ENCODE measurements around the gene EPHB4. TPM values are rescaled to one million over a fixed set of nuclear protein-coding genes. Genes with fewer than 3 reads are reported as not detected.

EPHB4 gene
- total and polyA plus RNA-seq, 2 experiments from 2014 or later = 29.5 to 53.6 TPM

DNA sequence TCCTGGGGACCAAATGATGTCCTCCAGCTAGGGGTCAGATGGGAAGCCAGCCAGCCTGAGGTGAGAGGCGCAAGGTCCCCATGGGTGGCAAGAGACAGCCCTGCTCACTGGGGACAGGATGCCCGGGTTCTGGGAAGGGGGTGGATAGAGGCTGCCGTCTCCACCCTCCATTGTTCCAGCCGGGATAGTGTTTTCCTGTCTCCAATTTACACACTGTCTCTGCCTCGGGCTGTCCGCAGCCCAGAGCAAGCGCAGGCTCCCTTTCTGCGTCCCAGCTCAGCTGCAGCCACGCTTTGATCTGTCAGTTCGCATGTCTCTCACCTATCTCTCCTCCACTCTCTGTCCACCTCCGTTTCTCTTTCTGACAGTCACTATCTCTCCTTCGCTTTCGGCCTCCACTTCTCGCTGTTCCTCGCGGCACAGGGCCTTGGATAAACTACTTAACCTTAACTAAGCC is 2.1 kb downstream of the EPHB4 start:
- Histone ChIP-seq H3K36me3 (peaks cover 17% of the 10 kb centered on the region), H3K4me1 (ENCODE audit: low read depth) (peaks cover 5% of the 10 kb centered on the region), H3K9me3 (ENCODE audit: low read depth) (no peaks in the 10 kb centered on the region), H3K27me3 (no peaks in the 10 kb centered on the region), H3K27ac (no peak overlapping the region), H3K4me3 (peak overlapping the region; percentile 95)
- TF ChIP-seq, protein P1, sequence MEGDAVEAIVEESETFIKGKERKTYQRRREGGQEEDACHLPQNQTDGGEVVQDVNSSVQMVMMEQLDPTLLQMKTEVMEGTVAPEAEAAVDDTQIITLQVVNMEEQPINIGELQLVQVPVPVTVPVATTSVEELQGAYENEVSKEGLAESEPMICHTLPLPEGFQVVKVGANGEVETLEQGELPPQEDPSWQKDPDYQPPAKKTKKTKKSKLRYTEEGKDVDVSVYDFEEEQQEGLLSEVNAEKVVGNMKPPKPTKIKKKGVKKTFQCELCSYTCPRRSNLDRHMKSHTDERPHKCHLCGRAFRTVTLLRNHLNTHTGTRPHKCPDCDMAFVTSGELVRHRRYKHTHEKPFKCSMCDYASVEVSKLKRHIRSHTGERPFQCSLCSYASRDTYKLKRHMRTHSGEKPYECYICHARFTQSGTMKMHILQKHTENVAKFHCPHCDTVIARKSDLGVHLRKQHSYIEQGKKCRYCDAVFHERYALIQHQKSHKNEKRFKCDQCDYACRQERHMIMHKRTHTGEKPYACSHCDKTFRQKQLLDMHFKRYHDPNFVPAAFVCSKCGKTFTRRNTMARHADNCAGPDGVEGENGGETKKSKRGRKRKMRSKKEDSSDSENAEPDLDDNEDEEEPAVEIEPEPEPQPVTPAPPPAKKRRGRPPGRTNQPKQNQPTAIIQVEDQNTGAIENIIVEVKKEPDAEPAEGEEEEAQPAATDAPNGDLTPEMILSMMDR (IDR thresholded peaks at IDR 0.05; ENCODE audit: low read depth, low read length) = no peak
- peak in 1 of 2 donors; percentile 26 for DNase-seq (ENCODE audit: low read depth in 1 of 2, low spot score in 1 of 2)

DNA sequence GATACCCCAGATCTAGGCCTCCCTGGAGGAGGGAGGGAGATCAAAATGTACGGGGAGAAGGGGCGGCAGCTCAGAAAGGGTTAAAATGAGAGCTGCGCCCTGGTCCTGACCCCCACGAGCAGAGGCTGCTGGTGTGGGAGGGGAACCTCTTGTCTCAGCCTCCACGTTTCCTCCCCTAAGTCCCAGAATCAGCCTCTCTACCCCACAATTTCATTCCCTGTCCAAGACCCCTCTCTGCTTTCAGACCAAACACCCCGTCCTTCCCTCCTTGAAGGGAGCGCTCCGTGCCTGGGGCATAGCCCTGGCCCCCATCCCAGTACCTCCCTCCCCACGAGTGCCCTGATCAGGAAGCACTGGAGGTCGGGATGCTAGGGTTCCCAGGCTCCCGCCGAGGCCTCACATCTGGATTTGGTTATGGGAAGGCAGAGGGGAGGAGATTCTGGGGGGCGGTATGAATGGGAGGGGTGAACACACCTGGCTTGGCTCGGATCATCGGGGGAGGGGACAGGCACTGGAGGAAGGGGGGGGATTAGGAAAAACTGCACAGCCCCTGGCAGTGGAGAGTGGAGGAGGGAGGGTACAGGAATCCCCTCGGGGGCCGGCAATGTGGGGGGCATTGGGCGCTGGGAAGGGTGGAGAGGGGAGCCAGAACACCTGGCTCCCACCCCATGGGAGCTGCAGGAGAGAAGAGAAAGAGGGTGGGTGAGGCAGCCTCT is 2.7 kb downstream of the EPHB4 start:
- Histone ChIP-seq H3K4me3 (no peak overlapping the region), H3K9me3 (ENCODE audit: low read depth) (no peaks in the 10 kb centered on the region), H3K27me3 (no peaks in the 10 kb centered on the region), H3K36me3 (peaks cover 22% of the 10 kb centered on the region), H3K4me1 (ENCODE audit: low read depth) (peaks cover 5% of the 10 kb centered on the region), H3K27ac (no peak overlapping the region)
- TF ChIP-seq, protein P1 (IDR thresholded peaks at IDR 0.05; ENCODE audit: low read depth, low read length) = no peak
- DNase-seq (ENCODE audit: low read depth in 1 of 2, low spot score in 1 of 2) = no peak

DNA sequence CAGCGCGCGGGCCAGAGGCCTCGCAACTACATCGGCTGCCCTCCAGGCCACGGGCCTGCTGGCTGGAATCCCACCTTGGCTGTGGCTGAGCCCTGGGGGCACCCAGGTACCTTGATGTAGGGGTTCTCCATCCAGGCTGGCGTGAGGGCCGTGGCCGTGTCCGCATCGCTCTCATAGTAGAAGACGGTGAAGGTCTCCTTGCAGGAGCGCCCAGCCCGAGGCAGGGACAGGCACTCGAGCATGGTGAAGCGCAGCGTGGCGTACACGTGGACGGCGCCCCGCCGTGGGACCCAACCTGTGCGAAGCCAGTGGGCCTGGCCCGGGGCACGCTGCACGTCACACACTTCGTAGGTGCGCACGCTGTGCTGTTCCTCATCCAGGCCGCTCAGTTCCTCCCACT is 3.8 kb downstream of the EPHB4 start:
- Histone ChIP-seq H3K9me3 (ENCODE audit: low read depth) (no peaks in the 10 kb centered on the region), H3K27ac (no peak overlapping the region), H3K4me3 (no peak overlapping the region), H3K27me3 (no peaks in the 10 kb centered on the region), H3K4me1 (ENCODE audit: low read depth) (peaks cover 5% of the 10 kb centered on the region), H3K36me3 (peaks cover 27% of the 10 kb centered on the region)
- no peak for DNase-seq (ENCODE audit: low read depth in 1 of 2, low spot score in 1 of 2)
- TF ChIP-seq, protein P1 (IDR thresholded peaks at IDR 0.05; ENCODE audit: low read depth, low read length) = no peak

DNA sequence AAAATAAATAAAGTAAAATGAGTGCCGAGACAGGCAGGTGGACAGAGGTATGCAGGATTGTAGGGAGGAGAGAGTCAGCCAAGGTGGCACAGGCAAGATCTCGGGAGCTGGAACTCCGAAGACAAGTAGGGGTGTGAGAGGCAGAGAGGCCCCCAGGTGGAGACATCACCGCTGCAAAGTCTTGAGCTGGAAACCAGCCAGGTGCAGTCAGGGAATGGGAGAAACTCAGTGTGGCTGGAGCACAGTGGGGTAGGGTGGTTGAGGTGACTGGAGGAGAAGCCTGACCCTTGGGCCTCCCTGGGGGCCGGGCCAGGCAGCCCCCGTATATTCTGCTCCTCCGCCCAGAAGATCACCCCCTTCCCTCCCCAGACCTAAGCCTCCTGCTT is 4.2 kb downstream of the EPHB4 start:
- TF ChIP-seq, protein P1 (IDR thresholded peaks at IDR 0.05; ENCODE audit: low read depth, low read length) = no peak
- Histone ChIP-seq H3K27me3 (no peaks in the 10 kb centered on the region), H3K4me1 (ENCODE audit: low read depth) (peaks cover 5% of the 10 kb centered on the region), H3K4me3 (no peak overlapping the region), H3K27ac (no peak overlapping the region), H3K9me3 (ENCODE audit: low read depth) (no peaks in the 10 kb centered on the region), H3K36me3 (peaks cover 31% of the 10 kb centered on the region)
- DNase-seq (ENCODE audit: low read depth in 1 of 2, low spot score in 1 of 2) = no peak

DNA sequence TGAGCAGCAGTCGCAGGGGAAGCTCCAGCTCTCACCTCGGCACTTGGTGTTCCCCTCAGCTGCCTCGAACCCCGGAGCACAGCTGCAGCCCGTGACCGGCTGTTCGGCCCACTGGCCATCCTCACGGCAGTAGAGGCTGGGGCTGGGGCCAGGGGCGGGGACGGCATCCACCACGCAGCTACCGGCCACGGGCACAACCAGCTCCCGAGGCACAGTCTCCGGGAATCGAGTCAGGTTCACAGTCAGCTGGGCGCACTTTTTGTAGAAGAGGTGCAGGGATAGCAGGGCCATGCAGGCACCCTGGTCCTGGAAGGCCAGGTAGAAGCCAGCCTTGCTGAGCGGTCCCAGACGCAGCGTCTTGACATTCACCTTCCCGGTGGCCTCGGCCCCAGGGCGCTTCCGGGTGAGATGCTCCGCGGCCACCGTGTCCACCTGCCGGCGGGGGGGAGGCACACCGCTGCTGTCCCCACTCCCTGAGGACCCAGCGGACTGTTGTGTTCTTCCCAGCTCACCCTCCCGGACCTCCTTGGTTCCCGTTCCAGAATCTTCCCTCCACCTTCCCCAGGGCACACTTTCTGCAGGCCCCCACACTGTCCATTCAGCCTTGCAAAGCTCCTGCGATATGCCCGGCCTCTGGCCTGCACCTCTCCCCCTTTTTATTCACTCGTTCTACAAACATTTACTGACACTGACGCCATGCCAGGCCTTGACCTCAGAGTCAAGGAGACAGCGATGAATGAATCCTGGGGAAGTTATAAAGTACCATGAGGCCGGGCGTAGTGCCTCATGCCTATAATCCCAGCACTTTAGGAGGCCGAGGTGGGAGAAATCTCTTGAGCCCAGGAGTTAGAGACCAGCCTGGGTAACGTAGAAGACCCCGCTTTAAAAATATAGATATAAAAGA is 4.8 kb downstream of the EPHB4 start:
- no peaks in the 10 kb centered on the region for H3K9me3 ChIP-seq (ENCODE audit: low read depth)
- H3K4me1 ChIP-seq (ENCODE audit: low read depth) = peaks cover 5% of the 10 kb centered on the region
- H3K27me3 ChIP-seq = no peaks in the 10 kb centered on the region
- no peak for DNase-seq (ENCODE audit: low read depth in 1 of 2, low spot score in 1 of 2)
- TF ChIP-seq, protein P1 (IDR thresholded peaks at IDR 0.05; ENCODE audit: low read depth, low read length) = no peak
- no peak overlapping the region for H3K27ac ChIP-seq
- H3K36me3 ChIP-seq = peaks cover 32% of the 10 kb centered on the region
- no peak overlapping the region for H3K4me3 ChIP-seq
